ENCODE measurements around the gene CADM3. TPM values are rescaled to one million over a fixed set of nuclear protein-coding genes. Genes with fewer than 3 reads are reported as not detected.

Gene CADM3
- polyA plus RNA-seq, 2 of the 4 experiments (the other 2 are of a cell fraction) = 0.10 to 0.13 TPM

DNA sequence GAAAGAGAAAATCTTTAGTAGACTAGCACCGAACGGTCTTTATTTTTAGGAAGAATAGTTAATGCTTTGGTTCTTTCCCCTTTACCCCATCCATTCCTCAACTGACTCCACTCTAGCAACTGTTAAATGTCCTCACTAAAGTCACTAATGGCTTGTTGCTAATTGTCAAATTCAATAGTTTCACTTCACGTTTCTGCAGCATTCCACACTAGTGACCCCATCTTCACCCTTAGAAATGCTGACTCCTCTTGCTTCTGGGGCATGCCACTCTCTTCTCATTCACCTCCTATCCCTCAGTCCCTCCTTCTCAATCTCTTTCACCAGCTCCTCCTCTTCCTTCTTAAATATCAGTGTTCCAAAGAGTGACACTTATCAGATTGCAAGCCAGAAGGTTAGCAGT lies 19.4 kb upstream of the CADM3 start (continued):
- no peak for TF ChIP-seq NPAS2 (CRISPR knock-in tag; IDR thresholded peaks at IDR 0.05; ENCODE audit: borderline replicate concordance)
- TF ChIP-seq EP300 (IDR thresholded peaks at IDR 0.05) = no peak
- TF ChIP-seq TP53 (CRISPR knock-in tag; IDR thresholded peaks at IDR 0.05) = no peak

DNA sequence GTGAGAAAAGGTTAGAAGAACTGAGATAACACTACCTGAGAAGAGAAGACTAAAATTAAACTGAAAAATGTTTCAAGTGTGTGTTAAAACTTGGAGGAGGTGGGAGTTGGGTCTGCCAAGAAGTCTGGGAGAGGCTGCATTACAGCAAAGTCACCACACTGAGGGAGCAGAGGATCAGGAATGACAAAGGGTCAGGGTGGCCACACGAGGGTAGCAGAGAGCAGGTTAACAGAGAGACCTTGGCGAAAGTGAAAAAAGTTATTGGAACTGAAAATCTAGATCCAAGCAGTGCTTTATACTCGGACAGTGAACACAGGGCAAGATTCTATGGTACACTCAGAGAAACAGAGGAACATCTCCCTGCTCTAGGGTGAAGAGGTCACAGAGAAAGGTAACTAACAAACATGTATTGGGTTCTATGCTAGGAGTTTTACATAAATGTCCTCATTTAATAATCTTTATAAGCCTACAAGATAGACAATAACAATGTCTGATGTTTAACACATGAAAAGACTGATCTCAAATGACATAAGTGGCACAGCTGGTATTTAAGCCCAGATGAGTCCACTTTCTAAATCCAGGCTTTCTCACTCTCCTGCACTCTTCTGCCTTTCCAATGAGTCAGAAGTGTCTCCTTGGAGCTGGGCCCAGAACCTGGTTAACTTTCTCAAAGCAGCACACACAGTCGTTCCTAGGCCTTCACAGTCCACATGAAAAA lies 10.3 kb upstream of the CADM3 start:
- 0 out of 2 replicates have a peak, but pooled peaks have one; percentile 29 for TF ChIP-seq FOSL2 (IDR thresholded peaks at IDR 0.05)
- no peak for TF ChIP-seq FOSL2 (CRISPR knock-in tag; IDR thresholded peaks at IDR 0.05)
- no peak for TF ChIP-seq NR3C1 (IDR thresholded peaks at IDR 0.05)
- peak; percentile 99 for TF ChIP-seq SMC3 (IDR thresholded peaks at IDR 0.05)
- TF ChIP-seq KDM5A (IDR thresholded peaks at IDR 0.05) = no peak
- TF ChIP-seq, protein P1, sequence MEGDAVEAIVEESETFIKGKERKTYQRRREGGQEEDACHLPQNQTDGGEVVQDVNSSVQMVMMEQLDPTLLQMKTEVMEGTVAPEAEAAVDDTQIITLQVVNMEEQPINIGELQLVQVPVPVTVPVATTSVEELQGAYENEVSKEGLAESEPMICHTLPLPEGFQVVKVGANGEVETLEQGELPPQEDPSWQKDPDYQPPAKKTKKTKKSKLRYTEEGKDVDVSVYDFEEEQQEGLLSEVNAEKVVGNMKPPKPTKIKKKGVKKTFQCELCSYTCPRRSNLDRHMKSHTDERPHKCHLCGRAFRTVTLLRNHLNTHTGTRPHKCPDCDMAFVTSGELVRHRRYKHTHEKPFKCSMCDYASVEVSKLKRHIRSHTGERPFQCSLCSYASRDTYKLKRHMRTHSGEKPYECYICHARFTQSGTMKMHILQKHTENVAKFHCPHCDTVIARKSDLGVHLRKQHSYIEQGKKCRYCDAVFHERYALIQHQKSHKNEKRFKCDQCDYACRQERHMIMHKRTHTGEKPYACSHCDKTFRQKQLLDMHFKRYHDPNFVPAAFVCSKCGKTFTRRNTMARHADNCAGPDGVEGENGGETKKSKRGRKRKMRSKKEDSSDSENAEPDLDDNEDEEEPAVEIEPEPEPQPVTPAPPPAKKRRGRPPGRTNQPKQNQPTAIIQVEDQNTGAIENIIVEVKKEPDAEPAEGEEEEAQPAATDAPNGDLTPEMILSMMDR (IDR thresholded peaks at IDR 0.05) = peak; percentile 100
- TF ChIP-seq RAD21 (conservative IDR thresholded peaks at IDR 0.05 in 1 of 2, IDR thresholded peaks at IDR 0.05 in 1 of 2) = peak; percentile 99 to 100
- TF ChIP-seq HOXA7 (CRISPR knock-in tag; IDR thresholded peaks at IDR 0.05) = no peak
- DNase-seq (ENCODE audit: low read depth in 1 of 2, low spot score in 1 of 2) = peak; percentile 61 to 77
- Histone ChIP-seq H3K9me3 (no peaks in the 10 kb centered on the region), H3K27ac (0 out of 6 replicates have a peak overlapping the region, but pooled peaks of 1 of the 2 experiments have one; percentile 31), H3K4me2 (peak overlapping the region; percentile 62), H3K4me1 (peaks cover 8% of the 10 kb centered on the region), H3K4me3 (no peak overlapping the region)
- CTCF ChIA-PET = interaction anchor here (0.6 to 6.0 kb wide), 46 partner anchors 9 to 854 kb away, joined by 3 to 106 read pairs (median 4); partner anchors contain the start of genes DUSP23 and FCER1A
- peak; percentile 96 for FAIRE-seq
- ATAC-seq = peak; percentile 98 to 100
- 1% methylated on average over 4 of the region's 4 CpGs for WGBS (ENCODE audit: missing lambda C conversion rate)
- POLR2A ChIA-PET = interaction anchor here (1.0 kb wide), 1 partner anchor 37 kb away, joined by 3 read pairs; no protein-coding TSS in a partner anchor

DNA sequence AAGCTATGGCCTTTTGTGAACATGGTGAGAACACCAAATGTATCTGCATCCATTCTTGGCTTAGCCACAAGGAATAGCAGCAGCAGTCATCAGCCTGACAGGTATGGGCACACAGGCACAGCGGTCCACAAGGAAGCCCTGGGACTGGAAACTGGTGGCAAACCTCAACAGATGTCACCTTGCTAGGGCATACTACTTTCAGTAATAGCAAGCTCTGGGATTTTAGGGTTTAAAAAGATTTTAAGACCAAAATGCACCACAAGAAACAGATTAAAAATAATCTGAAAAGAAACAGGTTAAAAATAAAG lies 9.7 kb upstream of the CADM3 start:
- Histone ChIP-seq H3K27ac (no peak overlapping the region), H3K4me2 (peak overlapping the region; percentile 62; the same call in 2 of the 3 replicates), H3K4me1 (peaks cover 8% of the 10 kb centered on the region), H3K4me3 (no peak overlapping the region), H3K9me3 (no peaks in the 10 kb centered on the region)
- FAIRE-seq (no peak), ATAC-seq (peak; percentile 46 to 57; a peak in 5 of 6 replicates), DNase-seq (ENCODE audit: low read depth in 1 of 2, low spot score in 1 of 2) (no peak)
- ChIA-PET CTCF (interaction anchor here (0.6 to 6.0 kb wide), 31 partner anchors 13 to 853 kb away, joined by 3 to 106 read pairs (median 5); partner anchors contain the start of genes DUSP23 and FCER1A), POLR2A (interaction anchor here (1.0 kb wide), 1 partner anchor 36 kb away, joined by 3 read pairs; no protein-coding TSS in a partner anchor)
- TF ChIP-seq JUN (IDR thresholded peaks at IDR 0.05) (no peak), RARB (CRISPR knock-in tag; IDR thresholded peaks at IDR 0.05) (no peak), BHLHE40 (IDR thresholded peaks at IDR 0.05; ENCODE audit: low read depth, low read length) (no peak), HOXB5 (CRISPR knock-in tag; IDR thresholded peaks at IDR 0.05) (no peak), CHD4 (IDR thresholded peaks at IDR 0.05; ENCODE audit: borderline replicate concordance) (no peak), FOSB (CRISPR knock-in tag; IDR thresholded peaks at IDR 0.05) (no peak), POLR2A (IDR thresholded peaks at IDR 0.05; ENCODE audit: low read length) (no peak), CHD2 (IDR thresholded peaks at IDR 0.05; ENCODE audit: low read length, partially characterized antibody) (no peak), MAZ (IDR thresholded peaks at IDR 0.05; ENCODE audit: borderline replicate concordance, low read depth, low read length) (no peak), PHF8 (IDR thresholded peaks at IDR 0.05; ENCODE audit: borderline replicate concordance, low read depth) (no peak), RFX5 (IDR thresholded peaks at IDR 0.05) (no peak)
- TF ChIP-seq, protein P2, sequence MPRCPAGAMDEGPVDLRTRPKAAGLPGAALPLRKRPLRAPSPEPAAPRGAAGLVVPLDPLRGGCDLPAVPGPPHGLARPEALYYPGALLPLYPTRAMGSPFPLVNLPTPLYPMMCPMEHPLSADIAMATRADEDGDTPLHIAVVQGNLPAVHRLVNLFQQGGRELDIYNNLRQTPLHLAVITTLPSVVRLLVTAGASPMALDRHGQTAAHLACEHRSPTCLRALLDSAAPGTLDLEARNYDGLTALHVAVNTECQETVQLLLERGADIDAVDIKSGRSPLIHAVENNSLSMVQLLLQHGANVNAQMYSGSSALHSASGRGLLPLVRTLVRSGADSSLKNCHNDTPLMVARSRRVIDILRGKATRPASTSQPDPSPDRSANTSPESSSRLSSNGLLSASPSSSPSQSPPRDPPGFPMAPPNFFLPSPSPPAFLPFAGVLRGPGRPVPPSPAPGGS (IDR thresholded peaks at IDR 0.05) = no peak
- TF ChIP-seq, protein P3, sequence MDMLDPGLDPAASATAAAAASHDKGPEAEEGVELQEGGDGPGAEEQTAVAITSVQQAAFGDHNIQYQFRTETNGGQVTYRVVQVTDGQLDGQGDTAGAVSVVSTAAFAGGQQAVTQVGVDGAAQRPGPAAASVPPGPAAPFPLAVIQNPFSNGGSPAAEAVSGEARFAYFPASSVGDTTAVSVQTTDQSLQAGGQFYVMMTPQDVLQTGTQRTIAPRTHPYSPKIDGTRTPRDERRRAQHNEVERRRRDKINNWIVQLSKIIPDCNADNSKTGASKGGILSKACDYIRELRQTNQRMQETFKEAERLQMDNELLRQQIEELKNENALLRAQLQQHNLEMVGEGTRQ (IDR thresholded peaks at IDR 0.05) = no peak
- TF ChIP-seq, protein P4, sequence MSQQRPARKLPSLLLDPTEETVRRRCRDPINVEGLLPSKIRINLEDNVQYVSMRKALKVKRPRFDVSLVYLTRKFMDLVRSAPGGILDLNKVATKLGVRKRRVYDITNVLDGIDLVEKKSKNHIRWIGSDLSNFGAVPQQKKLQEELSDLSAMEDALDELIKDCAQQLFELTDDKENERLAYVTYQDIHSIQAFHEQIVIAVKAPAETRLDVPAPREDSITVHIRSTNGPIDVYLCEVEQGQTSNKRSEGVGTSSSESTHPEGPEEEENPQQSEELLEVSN (IDR thresholded peaks at IDR 0.05; ENCODE audit: borderline replicate concordance, low read depth) = no peak
- WGBS (ENCODE audit: missing lambda C conversion rate) = 73% methylated on average over 1 of the region's 1 CpG

All from A549 (cell line).